H9 (cell line): ENCODE data around the gene ST6GALNAC5. TPM values are rescaled to one million over a fixed set of nuclear protein-coding genes. Genes with fewer than 3 reads are reported as not detected.

Experiments
- DNase-seq: peaks from one replicate; pipeline ENCODE4 v3.0.0-alpha.2; 2017
- H2AFZ ChIP-seq: one replicate; pipeline ENCODE4 v1.6.1; 2013; ENCODE audit warnings: mild to moderate bottlenecking, low read length, control low read depth, moderate library complexity
- H2AK5ac ChIP-seq: 2 replicates; pipeline ENCODE4 v1.6.1; 2013; ENCODE audit warnings: low read length, control low read depth, mixed read lengths; ENCODE audit not compliant: insufficient read length
- H2BK120ac ChIP-seq: one replicate; pipeline ENCODE4 v1.6.1; 2013; ENCODE audit warnings: low read depth, mild to moderate bottlenecking, low read length, control low read depth, inconsistent platforms; ENCODE audit not compliant: poor library complexity, severe bottlenecking
- H2BK12ac ChIP-seq: 2 replicates; pipeline ENCODE4 v1.6.1; 2013; ENCODE audit warnings: low read length, control low read depth, mixed read lengths, low read depth; ENCODE audit not compliant: insufficient read length
- H2BK15ac ChIP-seq: 2 replicates; pipeline ENCODE4 v1.6.1; 2013; ENCODE audit warnings: low read depth, low read length, control low read depth
- H2BK20ac ChIP-seq: one replicate; pipeline ENCODE4 v1.6.1; 2013; ENCODE audit warnings: low read depth, mild to moderate bottlenecking, low read length, control low read depth, inconsistent platforms; ENCODE audit not compliant: poor library complexity, severe bottlenecking
- H2BK5ac ChIP-seq: 2 replicates; pipeline ENCODE4 v1.6.1; 2013; ENCODE audit warnings: low read length, control low read depth, mixed read lengths; ENCODE audit not compliant: insufficient read length
- H3K14ac ChIP-seq: 2 replicates; pipeline ENCODE4 v1.6.1; 2013; ENCODE audit warnings: low read length, control low read depth; ENCODE audit not compliant: insufficient read depth
- H3K18ac ChIP-seq: 2 replicates; pipeline ENCODE4 v1.6.1; 2013; ENCODE audit warnings: low read depth, mild to moderate bottlenecking, mixed read lengths, low read length, control low read depth; ENCODE audit not compliant: insufficient read length
- H3K23ac ChIP-seq: 2 replicates; pipeline ENCODE4 v1.6.1; 2013; ENCODE audit warnings: low read length, control low read depth, mixed read lengths, low read depth; ENCODE audit not compliant: insufficient read length
- H3K23me2 ChIP-seq: 2 replicates; pipeline ENCODE4 v1.6.1; 2013; ENCODE audit warnings: low read depth, mild to moderate bottlenecking, mixed read lengths, low read length, control low read depth; ENCODE audit not compliant: insufficient read length, poor library complexity, severe bottlenecking
- H3K27ac ChIP-seq: 2 replicates; pipeline ENCODE4 v1.5.1; 2013; ENCODE audit warnings: low read length, control low read depth, mixed read lengths, low read depth; ENCODE audit not compliant: insufficient read length
- H3K27me3 ChIP-seq: 2 replicates; pipeline ENCODE4 v1.6.1; 2013; ENCODE audit warnings: low read length, control low read depth, inconsistent platforms; ENCODE audit not compliant: insufficient read depth
- H3K4ac ChIP-seq: 2 replicates; pipeline ENCODE4 v1.6.1; 2013; ENCODE audit warnings: low read depth, mild to moderate bottlenecking, control low read depth, inconsistent platforms, low read length, moderate library complexity
- H3K4me1 ChIP-seq: 2 replicates; pipeline ENCODE4 v1.6.1; 2013; ENCODE audit warnings: low read length, control low read depth, inconsistent platforms; ENCODE audit not compliant: insufficient read depth
- H3K4me2 ChIP-seq: 2 replicates; pipeline ENCODE4 v1.6.1; 2013; ENCODE audit warnings: low read length, control low read depth, mixed read lengths; ENCODE audit not compliant: insufficient read length, insufficient read depth
- H3K56ac ChIP-seq: 2 replicates; pipeline ENCODE4 v1.6.1; 2013; ENCODE audit warnings: low read depth, mild to moderate bottlenecking, mixed read lengths, low read length, control low read depth; ENCODE audit not compliant: insufficient read length
- H3K79me1 ChIP-seq: 2 replicates; pipeline ENCODE4 v1.6.1; 2013; ENCODE audit warnings: low read depth, mild to moderate bottlenecking, moderate library complexity, low read length, control low read depth, inconsistent platforms; ENCODE audit not compliant: insufficient read depth, poor library complexity, severe bottlenecking
- H3K79me2 ChIP-seq: 2 replicates; pipeline ENCODE4 v1.6.1; 2013; ENCODE audit warnings: low read length, control low read depth, inconsistent platforms; ENCODE audit not compliant: insufficient read depth
- H3K9ac ChIP-seq: 2 replicates; pipeline ENCODE4 v1.6.1; 2013; ENCODE audit warnings: low read length, control low read depth, mixed read lengths; ENCODE audit not compliant: insufficient read length; ENCODE audit errors: extremely low read depth
- H3K9me3 ChIP-seq: one replicate; pipeline ENCODE4 v1.6.1; 2013; ENCODE audit warnings: low read depth, low read length, inconsistent platforms; ENCODE audit not compliant: control insufficient read depth
- H3T11ph ChIP-seq: one replicate; pipeline ENCODE4 v1.6.1; 2013; ENCODE audit warnings: mild to moderate bottlenecking, low read length, control low read depth, inconsistent platforms
- H4K20me1 ChIP-seq: one replicate; pipeline ENCODE4 v1.6.1; 2013; ENCODE audit not compliant: control insufficient read depth, insufficient read length, insufficient read depth
- H4K5ac ChIP-seq: 2 replicates; pipeline ENCODE4 v1.6.1; 2013; ENCODE audit warnings: low read depth, mild to moderate bottlenecking, mixed read lengths, low read length, control low read depth; ENCODE audit not compliant: insufficient read length
- H4K8ac ChIP-seq: replicated peaks from 2 replicates; pipeline ENCODE4 v1.6.1; 2013; ENCODE audit warnings: low read length, control low read depth, mixed read lengths, low read depth; ENCODE audit not compliant: insufficient read length
- H4K91ac ChIP-seq: 2 replicates; pipeline ENCODE4 v1.6.1; 2013; ENCODE audit warnings: low read depth, mild to moderate bottlenecking, moderate library complexity, mixed read lengths, low read length, control low read depth; ENCODE audit not compliant: insufficient read length
- H3K27ac Mint-ChIP-seq, 3 experiments: 2 replicates in 2 of 3; 3 replicates in 1 of 3; pipeline ENCODE4 v1.8.0; 2020 to 2021; ENCODE audit warnings: mixed read lengths in 3 of 3, mild to moderate bottlenecking in 1 of 3, moderate library complexity in 1 of 3
- H3K27me3 Mint-ChIP-seq: 2 replicates; pipeline ENCODE4 v1.8.0; 2021; ENCODE audit warnings: low read depth, mild to moderate bottlenecking, moderate library complexity, mixed read lengths
- H3K36me3 Mint-ChIP-seq, 3 experiments: 2 replicates in 2 of 3; 3 replicates in 1 of 3; pipeline ENCODE4 v1.8.0; 2020 to 2021; ENCODE audit warnings: low read depth in 3 of 3, mixed read lengths in 3 of 3; ENCODE audit not compliant: insufficient read depth in 1 of 3
- H3K4me1 Mint-ChIP-seq, 2 experiments: 2 replicates each; pipeline ENCODE4 v1.8.0; 2020; ENCODE audit warnings: mixed read lengths in 2 of 2
- H3K4me3 Mint-ChIP-seq, 2 experiments: 2 replicates in 1 of 2; 3 replicates in 1 of 2; pipeline ENCODE4 v1.8.0; 2020 to 2021; ENCODE audit warnings: mild to moderate bottlenecking in 2 of 2, mixed read lengths in 2 of 2, moderate library complexity in 1 of 2
- H3K9me3 Mint-ChIP-seq, 2 experiments: 2 replicates in 1 of 2; 3 replicates in 1 of 2; pipeline ENCODE4 v1.8.0; 2020; ENCODE audit warnings: mild to moderate bottlenecking in 2 of 2, mixed read lengths in 2 of 2, moderate library complexity in 1 of 2
- CTCF ChIP-seq: fragments of 200-600 bp; sonication (generic); conservative IDR thresholded peaks from 3 replicates; pipeline ENCODE4 v1.8.0; 2021; ENCODE audit warnings: antibody characterized with exemption, mild to moderate bottlenecking
- WGBS: extraction: QIAGEN DNeasy Blood & Tissue Kit; methylation state at CpG from one replicate; pipeline ENCODE4 v1.1.7; 2013; ENCODE audit warnings: missing lambda C conversion rate, low lambda C conversion rate, mixed read lengths; ENCODE audit not compliant: insufficient read length; ENCODE audit errors: extremely low coverage; 5-methylcytosine and 5-hydroxymethylcytosine counted together
- total RNA-seq: library from RNA; stranded (reverse); gene quantifications from 2 replicates; pipeline ENCODE4 v1.2.1, GENCODE V29; 2021

The ST6GALNAC5 gene
- total RNA-seq, 1 experiment from 2014 or later: 3.3 TPM

- Histone ChIP-seq H3K9me3 (no peaks in the 10 kb centered on the region), H3K79me1 (no peaks in the 10 kb centered on the region), H2BK120ac (no peak overlapping the region), H3K27me3 (no peaks in the 10 kb centered on the region; the same call in 1 of the 2 replicates), H3K23ac (no peak overlapping the region), H3K79me2 (no peaks in the 10 kb centered on the region), H2BK15ac (no peak overlapping the region), H3K4ac (no peak overlapping the region), H2BK5ac (no peak overlapping the region), H2AFZ (no peak overlapping the region), H3K27ac (no peak overlapping the region), H4K20me1 (no peaks in the 10 kb centered on the region), H3K56ac (no peak overlapping the region), H4K91ac (no peak overlapping the region), H2BK20ac (no peak overlapping the region), H3K23me2 (peaks cover 21% of the 10 kb centered on the region), H3K18ac (no peak overlapping the region), H3K4me2 (peak overlapping the region; percentile 56), H4K8ac (no peak overlapping the region), H3K14ac (no peak overlapping the region), H2BK12ac (no peak overlapping the region), H3K4me1 (no peaks in the 10 kb centered on the region), H2AK5ac (no peak overlapping the region), H3T11ph (no peak overlapping the region), H4K5ac (no peak overlapping the region), H3K9ac (no peak overlapping the region)
- H3K36me3 Mint-ChIP-seq: peaks cover 0 to 5% (median 5%) of the 10 kb centered on the region in 3 experiments; a peak in 4 of 7 replicates
- WGBS: no CpG with 5 or more reads among the region's 19 CpGs
- peak; percentile 56 for DNase-seq
- no peak for TF ChIP-seq CTCF
- H3K4me3 Mint-ChIP-seq: peak overlapping the region; percentile 84 to 94
- peak overlapping the region in 1 of 3 experiments; percentile 20; a peak in 1 of 7 replicates for H3K27ac Mint-ChIP-seq
- H3K4me1 Mint-ChIP-seq: peaks cover 13 to 17% of the 10 kb centered on the region in 2 experiments
- no peaks in the 10 kb centered on the region for H3K9me3 Mint-ChIP-seq
- peaks cover 45% of the 10 kb centered on the region for H3K27me3 Mint-ChIP-seq
Observed at GRCh38 chr1:76868916-76869315, 1.6 kb downstream of the ST6GALNAC5 start.
